Testis (tissue), 2 donors: ENCODE measurements around the gene ZEB2.

Source experiments
- CTCF ChIP-seq, 3 experiments: fragments of 450-650 bp in 2 of 3; fragments of 200-600 bp in 1 of 3; sonication (generic) in 1 of 3; IDR thresholded peaks; one replicate each; pipeline ENCODE4 v1.5.1; 2016 to 2019; ENCODE audit warnings: antibody characterized with exemption in 3 of 3, mild to moderate bottlenecking in 2 of 3, moderate library complexity in 1 of 3
- POLR2A ChIP-seq: fragments of 450-650 bp; IDR thresholded peaks from one replicate; pipeline ENCODE4 v1.6.1; 2017; ENCODE audit warnings: antibody characterized with exemption, mild to moderate bottlenecking, moderate library complexity

- TF ChIP-seq POLR2A (no peak), CTCF (IDR thresholded peaks at IDR 0.05) (no peak)
Observed at GRCh38 chr2:144477281-144477956, 42.5 kb downstream of the ZEB2 start.
